Subcutaneous adipose tissue (tissue), 4 donors: Measurements from ENCODE around the gene GLRA3. TPM values are rescaled to one million over a fixed set of nuclear protein-coding genes. Genes with fewer than 3 reads are reported as not detected.

Source experiments
- total RNA-seq, 4 donors: library from RNA; depleted of rRNA; stranded (reverse); fragments of >200 nt; gene quantifications; one replicate each; pipeline ENCODE4 v1.1.0, GENCODE V29; 2016
- TF ChIP-seq, protein P1 (sequence below): fragments of 450-650 bp; IDR thresholded peaks from one replicate; pipeline ENCODE4 v1.5.1; 2016; ENCODE audit warnings: low read depth, mild to moderate bottlenecking, control low read depth, antibody characterized with exemption, moderate library complexity

The GLRA3 gene
- total RNA-seq, 4 donors from 2014 or later = 0.17 TPM; not detected in 3

- TF ChIP-seq, protein P1, sequence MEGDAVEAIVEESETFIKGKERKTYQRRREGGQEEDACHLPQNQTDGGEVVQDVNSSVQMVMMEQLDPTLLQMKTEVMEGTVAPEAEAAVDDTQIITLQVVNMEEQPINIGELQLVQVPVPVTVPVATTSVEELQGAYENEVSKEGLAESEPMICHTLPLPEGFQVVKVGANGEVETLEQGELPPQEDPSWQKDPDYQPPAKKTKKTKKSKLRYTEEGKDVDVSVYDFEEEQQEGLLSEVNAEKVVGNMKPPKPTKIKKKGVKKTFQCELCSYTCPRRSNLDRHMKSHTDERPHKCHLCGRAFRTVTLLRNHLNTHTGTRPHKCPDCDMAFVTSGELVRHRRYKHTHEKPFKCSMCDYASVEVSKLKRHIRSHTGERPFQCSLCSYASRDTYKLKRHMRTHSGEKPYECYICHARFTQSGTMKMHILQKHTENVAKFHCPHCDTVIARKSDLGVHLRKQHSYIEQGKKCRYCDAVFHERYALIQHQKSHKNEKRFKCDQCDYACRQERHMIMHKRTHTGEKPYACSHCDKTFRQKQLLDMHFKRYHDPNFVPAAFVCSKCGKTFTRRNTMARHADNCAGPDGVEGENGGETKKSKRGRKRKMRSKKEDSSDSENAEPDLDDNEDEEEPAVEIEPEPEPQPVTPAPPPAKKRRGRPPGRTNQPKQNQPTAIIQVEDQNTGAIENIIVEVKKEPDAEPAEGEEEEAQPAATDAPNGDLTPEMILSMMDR = no peak
Measured at GRCh38 chr4:174616661-174617060, 212.4 kb downstream of the GLRA3 start.

DNA sequence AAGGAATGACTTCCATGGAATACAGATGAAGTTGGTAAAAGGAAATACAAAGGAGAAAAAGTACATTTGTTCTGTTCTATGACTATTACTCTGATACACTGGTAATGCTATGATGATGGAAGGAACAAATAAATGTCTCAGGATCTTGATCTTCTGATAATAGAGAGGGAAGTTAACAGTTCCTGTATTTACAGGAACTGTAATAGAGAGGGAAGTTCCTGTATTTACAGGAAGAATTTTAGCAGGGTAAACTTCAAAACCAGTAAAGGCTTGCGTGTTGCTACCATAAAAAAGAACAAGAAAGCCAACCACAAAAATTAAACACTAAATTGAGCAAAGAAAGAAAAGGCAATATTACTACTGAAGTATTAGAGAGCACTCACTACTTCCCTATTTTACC is 215.1 kb downstream of the GLRA3 start:
- TF ChIP-seq, protein P1 = no peak

DNA sequence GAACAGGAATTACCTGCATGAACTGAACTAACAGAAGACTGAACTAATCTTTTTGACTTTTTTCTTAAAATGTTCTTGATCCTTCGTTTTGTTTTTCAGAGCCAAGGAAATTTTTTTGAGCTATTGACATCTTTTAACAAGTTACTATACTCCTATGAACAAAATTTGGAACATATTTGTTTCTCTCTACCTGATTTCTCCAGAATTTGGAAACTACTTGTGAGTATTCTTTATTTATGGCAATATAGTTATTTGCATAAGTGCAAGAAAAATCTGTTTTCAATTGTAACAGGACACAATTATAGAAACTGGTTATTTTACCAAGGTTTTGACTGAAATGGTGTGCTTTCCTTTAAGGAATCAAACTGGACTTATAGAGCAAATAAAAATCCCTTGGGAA is 217.3 kb downstream of the GLRA3 start:
- TF ChIP-seq, protein P1 = no peak

GRCh38 chr4:174607792-174608191 is 221.3 kb downstream of the GLRA3 start:
- TF ChIP-seq, protein P1 = no peak

GRCh38 chr4:174604198-174604597 is 224.8 kb downstream of the GLRA3 start:
- TF ChIP-seq, protein P1 = no peak

- TF ChIP-seq, protein P1 = no peak
Measured at GRCh38 chr4:174600391-174600790, 228.7 kb downstream of the GLRA3 start.

DNA sequence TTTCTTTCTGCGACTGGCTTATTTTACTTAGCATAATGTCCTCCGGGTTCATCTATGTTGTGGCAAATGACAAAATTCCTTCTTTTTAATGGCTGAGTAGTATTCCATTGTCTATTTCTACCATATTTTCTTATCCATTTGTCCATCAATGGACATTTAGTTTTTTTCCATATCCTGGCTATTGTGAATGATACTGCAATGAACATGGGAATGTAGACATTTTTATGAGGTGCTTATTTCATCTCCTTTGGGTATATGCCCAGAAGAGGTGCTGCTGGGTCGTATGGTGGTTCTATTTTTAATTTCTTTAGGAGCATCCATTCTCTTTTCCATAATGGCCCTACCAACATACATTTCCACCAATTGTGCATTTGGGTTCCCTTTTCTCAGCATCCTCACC is 230.2 kb downstream of the GLRA3 start:
- TF ChIP-seq, protein P1 = no peak

GRCh38 chr4:174596513-174596912 is 232.5 kb downstream of the GLRA3 start:
- TF ChIP-seq, protein P1 = no peak
